T-helper 22 cell (primary cell): Measurements from ENCODE around the gene NR3C2.
"Not testable (repeated sequence)": the region's sequence is repeated elsewhere in the genome, so short reads cannot be mapped to it uniquely, and the experiment has no call there.

Experiments
- DNase-seq: peaks from one replicate; pipeline ENCODE4 v3.0.0-alpha.2; 2020; ENCODE audit warnings: low read depth

The NR3C2 gene

DNA sequence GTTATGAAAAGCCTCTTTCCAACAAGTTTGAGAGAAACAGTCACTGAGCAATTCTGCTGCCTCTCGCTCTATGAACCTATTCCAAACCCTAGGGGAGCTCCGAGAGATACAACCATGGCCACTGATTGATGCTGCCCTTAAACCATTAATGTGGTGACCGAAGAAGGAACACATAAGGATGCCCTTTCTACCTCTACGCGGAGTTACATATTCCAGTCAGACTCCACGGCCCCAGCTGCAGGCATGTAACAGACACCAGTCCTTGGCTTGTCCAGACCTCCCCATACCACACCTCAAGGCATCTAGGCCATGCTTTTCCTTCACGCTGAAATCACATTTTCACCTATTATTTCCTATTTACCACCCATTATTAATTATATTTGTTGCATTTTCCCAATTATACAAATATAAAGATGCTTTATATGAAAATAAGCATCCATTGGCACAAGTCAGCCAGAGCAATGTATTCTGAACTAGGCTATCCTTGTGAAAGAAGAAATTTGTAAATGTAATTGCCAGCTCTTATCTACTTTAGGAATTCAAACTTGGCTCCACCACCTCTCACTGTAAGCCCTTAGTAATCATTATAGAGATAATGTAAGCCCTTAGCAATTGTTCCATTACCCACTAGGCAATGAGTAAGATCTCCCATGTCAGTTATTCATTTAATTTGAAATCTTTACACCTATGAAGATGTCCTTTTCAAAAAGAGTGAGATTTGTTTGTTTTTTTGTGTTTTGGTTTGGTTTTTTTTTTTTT is 338.4 kb downstream of the NR3C2 start:
- DNase-seq: no peak

DNA sequence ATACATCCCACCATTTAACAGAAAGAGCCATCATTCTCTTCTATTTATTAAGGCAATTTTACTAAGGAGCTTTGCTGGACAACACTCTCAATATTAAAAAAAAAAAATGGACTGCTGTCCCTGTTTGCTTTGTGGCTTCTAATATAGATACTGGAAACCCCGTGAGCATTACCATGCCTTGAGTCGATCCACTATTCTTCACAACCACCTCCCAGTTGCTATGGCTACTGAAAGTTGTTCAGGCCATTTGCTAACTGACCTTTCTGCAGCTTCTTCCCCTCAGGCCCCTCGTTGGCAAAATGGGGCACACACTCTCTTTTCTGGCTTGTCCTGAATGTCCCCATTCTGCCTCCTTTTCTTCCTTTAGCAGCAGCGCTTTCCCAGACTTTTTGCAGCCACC is 340.4 kb downstream of the NR3C2 start:
- no peak for DNase-seq

DNA sequence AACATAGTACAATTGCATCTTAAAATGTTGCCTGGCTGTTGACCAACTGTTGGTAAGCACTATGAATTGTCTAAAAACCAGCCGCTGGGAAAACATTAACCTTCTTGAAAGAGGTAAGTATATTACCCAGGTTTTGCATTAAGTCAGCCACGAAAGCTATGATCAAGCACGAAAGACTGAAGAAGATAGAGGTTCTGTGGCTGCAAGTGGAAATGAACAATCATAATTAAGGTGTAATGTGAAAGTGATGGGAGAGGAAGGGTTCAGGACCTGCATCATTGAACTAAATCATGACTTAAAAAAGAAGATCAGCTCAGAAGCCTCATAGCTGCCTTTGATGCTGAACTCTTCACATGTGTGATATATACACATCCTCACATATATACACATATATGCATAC is 341.0 kb downstream of the NR3C2 start:
- DNase-seq: no peak

DNA sequence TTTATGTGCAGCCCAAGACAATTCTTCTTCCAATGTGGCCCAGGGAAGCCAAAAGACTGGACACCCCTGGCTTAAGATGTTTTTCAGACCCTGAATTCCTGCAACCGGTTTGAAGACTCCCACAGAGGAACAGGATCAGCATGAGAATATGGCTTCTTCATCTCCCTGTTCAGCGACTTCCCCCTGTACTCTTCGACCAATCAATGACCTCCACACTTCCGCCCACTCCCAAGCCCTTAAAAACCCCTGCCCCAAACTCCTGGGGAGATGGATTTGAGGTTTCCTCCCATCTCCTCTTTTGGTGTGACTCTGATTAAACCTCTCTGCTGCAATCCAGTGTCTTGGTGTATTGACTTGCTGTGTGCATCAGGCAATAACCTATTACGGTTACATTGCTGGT is 344.4 kb downstream of the NR3C2 start:
- no peak for DNase-seq

DNA sequence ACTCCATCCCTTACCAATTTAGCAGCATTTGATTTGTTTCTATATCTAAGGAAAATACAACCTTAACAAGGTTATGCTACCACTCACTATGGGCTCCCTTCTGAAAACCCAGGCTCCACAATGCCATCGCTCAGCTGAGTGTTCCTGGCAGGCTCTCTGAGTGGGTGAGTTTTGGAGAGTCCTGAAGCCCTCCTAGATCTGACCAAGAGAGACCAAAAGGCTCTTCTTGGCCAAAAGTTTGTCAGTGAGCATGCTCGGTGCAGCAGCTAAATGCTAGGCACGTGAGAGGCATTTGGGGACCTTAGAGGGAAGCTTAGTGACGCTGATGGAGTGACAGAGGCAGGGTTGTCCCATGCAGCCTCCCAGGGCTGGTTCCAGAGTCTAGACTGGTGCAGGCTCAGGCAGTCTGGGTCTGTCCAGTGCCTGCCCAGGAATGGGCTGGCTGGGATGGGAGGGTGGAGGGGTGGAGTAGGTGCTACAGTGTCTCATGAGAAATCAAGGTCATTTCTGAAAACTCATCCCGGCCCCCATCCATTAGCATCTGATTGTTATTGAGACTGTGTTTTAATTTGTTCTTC is 346.8 kb downstream of the NR3C2 start:
- DNase-seq: no peak

DNA sequence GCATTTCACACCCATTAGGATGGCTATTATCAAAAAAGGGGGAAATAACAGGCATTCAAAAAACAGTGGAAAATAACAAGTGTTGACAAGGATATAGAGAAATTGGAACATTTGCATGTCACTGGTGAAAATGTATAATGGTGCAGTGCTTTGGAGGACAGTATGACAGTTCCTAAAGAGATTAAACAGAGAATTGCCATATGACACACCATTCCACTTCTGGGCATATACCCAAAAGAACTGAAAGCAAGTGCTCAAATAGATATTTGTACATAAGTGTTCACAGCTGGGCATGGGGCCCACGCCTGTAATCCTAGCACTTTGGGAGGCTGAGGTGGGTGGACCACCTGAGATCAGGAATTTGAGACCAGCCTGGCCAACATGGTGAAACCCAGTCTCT is 348.1 kb downstream of the NR3C2 start:
- DNase-seq: no peak

DNA sequence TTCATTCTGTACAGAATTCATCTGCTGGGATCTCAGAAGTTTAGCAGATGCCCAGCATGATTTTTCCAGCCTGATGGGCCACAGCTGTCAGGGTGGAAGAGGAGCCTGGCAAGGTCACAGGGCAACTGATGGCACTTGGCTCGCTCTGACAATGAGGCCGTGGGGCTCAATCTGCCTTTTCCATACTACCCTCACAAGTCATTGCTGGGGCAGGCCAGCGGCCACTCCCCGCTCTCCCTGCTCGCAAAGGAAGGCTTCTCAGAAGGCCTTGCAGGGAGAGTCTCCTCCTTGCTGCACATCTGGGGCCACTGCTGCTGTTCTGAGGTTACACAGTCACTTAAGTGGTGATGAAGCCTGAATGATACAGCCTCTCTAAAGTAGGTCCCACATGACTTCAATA is 349.1 kb downstream of the NR3C2 start:
- DNase-seq: no peak

DNA sequence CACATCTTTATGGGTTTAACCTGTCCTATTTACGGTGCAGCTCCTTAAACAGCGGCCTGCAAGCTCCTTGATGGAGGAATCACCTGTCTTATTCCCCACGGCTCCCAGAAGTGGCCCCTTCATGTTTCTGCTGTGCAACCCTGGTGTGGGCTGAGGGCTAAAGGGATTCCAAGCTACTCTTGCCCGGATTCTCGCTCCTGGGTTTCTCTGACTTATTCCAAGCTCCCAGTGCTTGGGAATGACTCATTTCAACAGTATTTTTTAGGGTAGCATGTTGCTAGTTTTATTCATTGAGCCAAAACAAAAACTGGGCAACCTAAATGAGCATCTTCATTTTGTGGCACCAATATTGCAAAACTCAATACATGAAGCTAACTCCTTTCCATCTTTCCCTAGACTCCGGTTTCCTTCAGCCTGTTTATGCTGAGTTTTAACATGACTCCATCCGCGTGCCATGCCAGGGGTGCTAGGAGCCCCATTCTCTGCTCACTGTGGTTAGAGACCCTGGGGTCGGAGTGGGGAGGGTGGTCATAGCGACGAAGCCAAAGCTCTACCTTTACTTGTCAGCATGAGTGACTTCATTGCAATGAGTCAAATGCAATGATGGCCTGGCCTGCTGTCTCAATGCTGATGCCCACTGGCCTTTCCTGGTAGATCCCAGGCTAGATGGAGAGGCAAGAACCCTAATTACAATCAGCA is 349.7 kb downstream of the NR3C2 start:
- DNase-seq: no peak

DNA sequence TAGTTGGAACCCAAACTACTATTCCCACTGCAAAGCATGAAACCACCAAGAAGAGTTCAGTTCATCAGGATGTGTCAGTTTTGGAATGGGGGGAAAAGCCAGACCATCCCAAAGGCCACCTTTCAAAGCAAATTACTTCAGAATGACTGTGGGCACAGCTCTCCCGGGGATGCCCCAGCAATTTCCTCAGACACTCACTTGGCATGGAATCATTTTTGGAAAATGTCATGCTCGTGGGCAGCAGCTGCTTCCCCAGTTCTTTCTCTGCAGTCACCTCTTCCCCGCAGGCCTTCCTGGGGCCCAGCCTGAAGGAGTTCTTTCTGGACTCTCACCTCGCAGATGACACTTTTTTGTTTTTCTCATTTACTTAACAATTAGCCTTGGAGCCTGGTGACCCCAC is 350.3 kb downstream of the NR3C2 start:
- no peak for DNase-seq

DNA sequence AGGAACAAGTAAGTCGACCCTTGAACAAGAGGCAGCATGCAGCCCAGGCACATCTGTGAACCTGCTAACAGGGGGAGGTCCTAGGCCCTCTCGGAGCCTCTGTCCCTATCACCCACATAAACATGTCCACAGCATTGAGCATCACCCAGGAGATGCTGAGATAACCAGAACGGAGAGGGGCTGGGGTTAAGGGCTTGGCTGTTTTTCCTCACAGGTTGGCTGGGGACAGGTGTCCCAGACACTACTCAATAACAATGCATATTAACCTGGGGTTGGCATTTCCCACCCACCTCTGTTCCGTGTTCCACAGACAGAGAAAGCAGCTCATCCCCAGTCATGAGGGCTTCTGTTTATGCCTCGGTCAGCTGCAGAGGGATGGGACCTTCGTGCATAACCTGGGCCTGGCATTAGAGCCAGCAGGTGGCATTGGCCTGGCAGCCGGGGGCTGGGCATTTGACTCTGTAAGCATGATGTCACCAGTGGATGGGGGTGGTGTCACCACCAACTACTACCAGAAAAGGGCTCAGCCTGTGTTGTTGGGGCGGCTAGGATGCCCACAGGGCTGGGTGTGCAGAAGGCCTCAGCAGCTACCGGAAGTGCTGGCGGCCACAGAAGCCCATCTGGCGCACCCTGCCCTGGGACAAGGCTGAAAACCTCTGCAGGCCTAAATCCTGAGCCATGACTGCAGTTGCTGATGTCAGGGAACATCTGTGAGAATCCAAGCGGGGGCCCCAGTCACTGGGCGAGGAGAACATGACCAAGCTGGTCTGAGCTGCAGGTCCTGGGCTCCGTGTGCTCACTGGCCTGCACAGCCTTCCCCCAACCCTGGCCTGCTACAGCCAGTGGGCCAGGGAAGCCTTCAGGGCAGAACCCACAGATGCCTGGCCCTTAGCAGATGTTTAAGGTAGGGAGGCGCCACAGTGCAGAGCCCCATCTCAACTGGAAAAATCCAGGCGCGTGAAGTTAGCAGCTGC is 351.4 kb downstream of the NR3C2 start:
- DNase-seq: no peak

DNA sequence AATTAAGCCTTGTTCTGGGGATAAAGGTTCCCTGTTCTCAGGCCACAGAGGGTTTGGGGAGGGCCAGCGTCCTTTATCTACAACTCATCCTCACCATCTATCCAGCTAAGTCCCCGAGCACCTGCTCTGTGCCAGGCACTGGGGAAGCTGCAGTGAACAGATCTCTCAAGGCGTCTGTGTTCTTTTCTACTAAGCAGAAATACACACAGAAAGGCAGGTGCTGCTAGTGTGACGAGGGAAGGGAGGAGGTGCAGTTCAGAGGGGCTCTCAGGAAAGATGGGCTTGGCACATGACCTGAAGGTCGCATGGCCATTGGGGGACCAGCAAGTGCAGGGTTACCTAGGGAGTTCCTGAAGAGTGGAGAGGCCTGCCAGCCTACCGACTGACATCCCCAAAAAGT is 352.2 kb downstream of the NR3C2 start:
- DNase-seq: no peak

DNA sequence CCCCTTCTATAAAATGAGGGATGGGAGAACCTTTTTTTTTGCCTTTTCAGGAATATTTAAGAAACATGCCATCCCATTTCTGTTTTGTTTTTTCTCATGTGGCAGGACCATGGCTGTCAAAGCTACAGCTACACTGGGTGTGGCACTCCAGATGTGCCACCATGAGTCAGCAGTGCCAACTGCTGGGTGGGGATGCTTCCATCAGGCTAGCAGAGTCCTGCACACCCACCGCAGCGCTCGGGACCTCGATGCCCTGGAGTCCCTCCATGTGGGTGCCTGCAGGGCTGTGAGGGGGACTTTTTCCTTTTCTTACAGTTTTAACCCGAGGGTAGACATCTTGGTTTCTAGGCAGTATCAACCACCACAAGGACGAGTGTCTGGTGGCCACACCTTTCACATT is 352.6 kb downstream of the NR3C2 start:
- no peak for DNase-seq

DNA sequence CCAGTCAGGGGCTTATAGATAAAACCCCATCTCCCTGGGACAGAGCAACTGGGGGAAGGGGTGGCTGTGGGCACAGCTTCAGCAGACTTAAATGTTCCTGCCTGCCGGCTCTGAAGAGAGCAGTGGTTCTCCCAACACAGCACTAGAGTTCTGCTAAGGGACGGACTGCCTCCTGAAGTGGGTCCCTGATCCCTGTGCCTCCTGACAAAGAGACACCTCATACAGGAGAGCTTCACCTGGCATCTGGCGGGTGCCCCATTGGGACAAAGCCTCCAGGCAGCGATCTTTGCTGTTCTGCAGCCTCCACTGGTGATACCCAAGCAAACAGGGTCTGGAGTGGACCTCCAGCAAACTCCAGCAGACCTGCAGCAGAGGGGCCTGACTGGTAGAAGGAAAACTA is 359.1 kb downstream of the NR3C2 start:
- DNase-seq: not testable (repeated sequence)

DNA sequence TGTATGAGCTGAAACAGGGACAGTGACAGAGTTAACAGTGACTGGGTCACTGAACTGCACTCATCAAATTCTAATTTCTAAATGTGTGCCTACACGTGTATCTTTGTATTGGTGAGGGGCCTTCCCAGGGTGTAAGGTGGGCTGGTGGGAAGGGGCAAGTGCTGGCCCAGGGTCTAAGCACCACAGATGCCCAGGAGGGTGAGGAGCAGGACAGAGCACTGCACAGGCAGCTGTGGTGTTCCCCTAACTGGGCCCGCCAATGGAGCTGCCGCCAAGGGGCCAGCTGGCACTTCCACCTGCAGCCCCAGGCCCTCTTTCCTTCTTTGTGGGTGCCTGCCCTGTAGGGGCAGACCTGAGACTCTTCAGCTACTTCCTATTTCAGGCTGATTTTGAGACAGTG is 360.5 kb downstream of the NR3C2 start:
- no peak for DNase-seq

DNA sequence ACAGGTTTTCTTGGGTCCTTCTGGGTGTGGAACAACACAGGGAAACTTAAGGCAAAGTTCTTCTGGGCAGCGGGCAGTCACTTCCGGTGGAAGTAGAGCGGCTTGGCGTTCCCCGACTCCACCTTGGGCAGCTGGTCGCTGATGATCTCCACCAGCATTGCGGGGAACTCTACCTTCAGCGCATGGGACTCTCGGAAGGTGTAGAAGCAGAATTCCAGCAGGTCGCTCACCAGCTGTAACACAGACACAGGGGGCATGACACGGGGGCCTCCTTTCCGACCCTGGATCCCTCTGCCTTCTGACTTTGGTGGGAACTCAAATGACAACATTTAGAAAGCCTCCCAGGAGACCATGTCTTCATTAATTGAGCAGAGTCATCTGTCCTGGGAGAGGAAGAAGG is 360.9 kb downstream of the NR3C2 start:
- no peak for DNase-seq

DNA sequence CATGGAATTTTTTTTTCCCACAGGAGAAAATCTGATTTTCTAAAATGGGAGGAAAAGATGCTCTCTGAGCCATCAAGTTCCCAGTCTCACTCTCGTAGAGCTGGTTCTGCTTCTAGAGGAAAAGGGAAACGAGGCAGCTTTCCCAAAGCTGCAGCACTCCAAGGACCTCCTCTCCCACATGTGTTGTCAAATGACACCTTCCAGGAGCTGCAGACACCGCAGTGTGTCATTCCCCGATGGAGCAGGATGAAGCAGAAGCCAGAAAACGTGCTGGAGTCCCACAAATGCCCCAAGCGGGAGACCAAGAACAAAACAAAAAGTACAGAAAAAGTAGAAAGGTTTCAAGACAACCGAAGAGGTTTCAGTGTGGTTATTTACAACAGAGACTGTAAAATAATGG is 362.3 kb downstream of the NR3C2 start:
- DNase-seq: no peak

DNA sequence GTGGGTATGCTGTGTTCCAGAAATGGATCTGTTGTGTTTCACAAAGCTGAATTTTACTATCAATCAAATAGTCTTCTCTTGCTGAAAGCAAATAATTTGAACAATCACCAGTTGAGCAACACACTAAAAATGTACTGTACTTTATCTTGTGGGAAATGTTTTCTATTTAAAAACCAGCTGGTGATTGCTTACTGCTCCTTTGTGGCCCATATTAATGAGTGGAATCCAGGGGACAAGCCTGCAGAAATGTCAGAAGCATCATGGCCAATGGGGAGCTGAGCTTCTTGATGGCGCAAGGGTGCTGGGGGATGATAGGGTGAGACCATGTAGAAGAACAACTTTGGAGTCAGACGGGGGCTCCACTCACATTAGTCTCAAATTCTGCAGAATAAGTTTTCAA is 364.2 kb downstream of the NR3C2 start:
- DNase-seq: no peak

DNA sequence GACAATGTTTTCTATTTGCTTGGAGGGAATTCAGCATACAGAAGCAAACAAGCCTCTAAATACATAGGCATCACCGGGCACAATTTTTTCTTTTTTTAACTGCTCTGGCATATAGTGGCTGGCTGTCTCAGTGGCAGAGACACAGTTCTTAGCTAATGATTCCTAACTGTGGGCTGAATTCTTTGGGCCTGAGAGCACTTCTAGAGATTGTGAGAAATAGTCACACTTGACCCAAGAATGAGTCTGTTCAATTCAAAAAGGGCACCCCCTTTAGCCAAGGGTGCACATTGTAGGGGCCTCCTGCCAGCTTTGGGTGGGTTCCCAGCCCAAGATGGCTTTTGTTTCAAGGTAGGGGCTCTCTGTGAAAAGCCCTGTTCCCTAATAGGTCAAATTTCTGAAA is 364.6 kb downstream of the NR3C2 start:
- DNase-seq: no peak

DNA sequence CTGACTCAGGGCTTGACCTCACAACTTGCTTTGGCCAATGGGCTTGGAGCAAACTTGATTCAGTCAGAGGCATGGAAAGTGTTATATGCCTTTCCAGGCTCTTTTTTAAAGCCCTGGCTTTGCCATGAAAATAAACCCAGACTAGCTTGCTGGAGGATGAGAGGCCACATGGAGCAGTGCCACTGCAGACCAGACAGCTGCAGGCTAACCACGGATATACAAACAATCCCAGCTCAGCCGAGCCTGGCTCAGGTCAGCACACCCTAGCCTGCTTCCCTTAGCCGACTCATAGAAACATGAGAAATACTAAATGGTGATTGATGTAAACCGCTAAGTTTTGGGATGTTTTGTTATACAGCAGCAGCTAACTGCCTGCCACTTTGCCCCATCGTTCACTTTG is 365.2 kb downstream of the NR3C2 start:
- no peak for DNase-seq

DNA sequence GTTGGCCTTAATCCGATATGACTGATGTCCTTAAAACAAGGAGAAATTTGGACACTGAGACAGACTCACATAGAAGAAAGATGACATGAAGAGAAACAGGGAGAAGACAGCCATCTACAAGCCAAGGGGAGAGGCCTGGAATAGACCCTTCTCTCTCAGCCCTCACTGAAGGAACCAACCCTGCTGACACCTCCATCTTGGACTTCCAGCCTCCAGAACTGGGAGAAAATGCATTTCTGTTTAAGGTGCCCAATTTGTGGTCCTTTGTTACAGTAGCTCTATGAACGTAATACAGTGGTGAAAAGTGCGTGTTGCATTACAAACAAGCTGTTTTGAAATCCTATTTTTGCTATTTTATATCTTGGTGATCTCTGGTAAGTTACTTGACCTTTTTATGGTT is 366.8 kb downstream of the NR3C2 start:
- no peak for DNase-seq

DNA sequence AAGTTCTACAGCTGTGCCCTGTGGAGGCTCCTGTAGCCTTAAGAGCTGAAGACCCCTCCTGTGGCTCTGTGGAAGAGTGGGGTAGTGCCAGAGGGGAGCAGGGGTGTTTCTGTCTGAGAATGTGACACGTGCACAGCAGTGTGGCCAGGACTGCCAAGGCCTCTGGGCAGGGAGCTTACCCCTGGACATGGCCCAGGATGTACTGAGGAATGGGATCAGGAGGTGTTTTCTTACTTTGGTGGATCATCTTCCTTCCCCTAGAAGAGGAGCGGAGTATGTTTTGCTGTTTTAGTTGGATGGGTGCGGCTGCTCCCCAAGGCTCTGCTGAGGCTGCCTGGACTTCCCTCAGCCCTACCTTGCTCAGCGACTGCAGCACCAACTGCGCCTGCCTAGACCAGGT is 367.8 kb downstream of the NR3C2 start:
- DNase-seq: no peak

DNA sequence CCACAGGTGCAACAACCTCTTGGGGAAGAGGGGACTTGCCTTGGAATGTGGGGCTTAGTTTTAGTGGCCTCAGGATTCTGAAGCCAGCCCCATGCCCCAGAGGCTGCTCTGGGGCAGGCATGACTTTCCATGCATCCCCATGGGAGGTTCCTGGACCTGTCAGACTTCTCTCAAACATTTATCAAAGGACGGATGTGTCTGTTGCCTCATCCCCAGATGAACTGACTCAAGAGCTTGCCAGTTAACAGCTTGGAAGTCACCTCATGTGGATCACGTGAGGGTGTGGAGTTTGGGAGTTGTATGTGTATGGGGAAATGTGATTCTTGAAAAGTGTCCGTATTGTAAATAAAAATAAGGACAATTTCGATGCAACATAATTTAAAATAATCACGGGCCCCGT is 368.9 kb downstream of the NR3C2 start:
- DNase-seq: no peak
